ENCODE results near the gene EIF1AD. TPM values are rescaled to one million over a fixed set of nuclear protein-coding genes. Genes with fewer than 3 reads are reported as not detected.
A peak's percentile ranks its signal among the peaks of the same experiment; 100 is the strongest.

Gene EIF1AD
- total and polyA plus RNA-seq, 2 of the 8 experiments (the other 6 are each of a cell fraction or from before 2014, with no cell fraction given): 32.6 to 39.9 TPM

DNA sequence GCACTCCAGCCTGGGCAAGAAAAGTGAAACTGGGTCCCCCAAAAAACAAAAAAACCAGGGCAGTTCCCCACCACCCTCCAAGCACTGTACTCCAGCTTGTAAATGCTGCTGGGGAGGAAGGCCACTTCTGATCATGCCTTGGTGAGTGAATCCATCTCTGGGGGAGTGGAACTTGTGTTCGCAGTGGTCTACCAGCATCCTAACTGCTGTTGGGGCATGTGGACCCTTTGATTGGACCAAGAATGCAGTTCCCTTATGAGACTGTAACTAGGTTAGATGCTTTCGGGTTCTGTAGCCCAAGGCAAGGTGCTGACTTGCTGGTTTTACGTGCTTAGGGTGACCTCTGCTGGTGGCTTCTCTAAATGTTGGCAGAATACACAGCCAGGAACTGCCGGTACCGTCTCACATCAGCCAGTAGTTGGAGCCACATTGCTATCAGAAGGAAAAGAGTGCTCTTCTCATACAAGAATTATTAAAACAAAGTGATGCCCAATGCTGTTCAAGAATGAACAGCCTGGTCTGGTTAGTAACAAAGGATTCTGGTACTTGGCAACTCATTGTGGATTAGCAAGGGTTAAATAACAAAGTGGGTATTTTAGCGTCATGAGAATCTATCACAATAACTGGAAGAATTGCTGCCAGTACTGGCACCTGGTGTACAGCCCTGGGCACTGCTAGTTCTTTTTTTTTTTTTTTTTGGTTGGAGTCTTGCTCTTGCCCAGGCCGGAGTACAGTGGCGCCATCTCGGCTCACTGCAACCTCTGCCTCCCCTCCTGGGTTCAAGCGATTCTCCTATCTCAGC, 13.0 kb downstream of the EIF1AD start (continued):
- TF ChIP-seq SIN3A (conservative IDR thresholded peaks at IDR 0.05 in 1 of 2, IDR thresholded peaks at IDR 0.05 in 1 of 2; ENCODE audit: low read depth in 1 of 2, low read length in 2 of 2) (peak in 1 of 2 experiments; percentile 36; a peak in 2 of 4 replicates), BACH1 (IDR thresholded peaks at IDR 0.05; ENCODE audit: low read length) (no peak), CHD2 (IDR thresholded peaks at IDR 0.05; ENCODE audit: low read length) (no peak), ASH2L (IDR thresholded peaks at IDR 0.05; ENCODE audit: low read length) (no peak), CBX8 (IDR thresholded peaks at IDR 0.05; ENCODE audit: borderline replicate concordance, low read depth, low read length) (no peak), SRF (IDR thresholded peaks at IDR 0.05; ENCODE audit: low read depth, low read length) (no peak), RNF2 (IDR thresholded peaks at IDR 0.05; ENCODE audit: borderline replicate concordance, low read depth, low read length, missing control alignments, poor library complexity, severe bottlenecking) (no peak), CBX5 (IDR thresholded peaks at IDR 0.05; ENCODE audit: low read depth, low read length) (no peak), TCF12 (IDR thresholded peaks at IDR 0.05; ENCODE audit: low read depth, low read length) (no peak), RBBP5 (IDR thresholded peaks at IDR 0.05; ENCODE audit: borderline replicate concordance, low read depth, low read length) (no peak)
- TF ChIP-seq, protein P1, sequence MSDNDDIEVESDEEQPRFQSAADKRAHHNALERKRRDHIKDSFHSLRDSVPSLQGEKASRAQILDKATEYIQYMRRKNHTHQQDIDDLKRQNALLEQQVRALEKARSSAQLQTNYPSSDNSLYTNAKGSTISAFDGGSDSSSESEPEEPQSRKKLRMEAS (IDR thresholded peaks at IDR 0.05): no peak
- TF ChIP-seq, protein P2, sequence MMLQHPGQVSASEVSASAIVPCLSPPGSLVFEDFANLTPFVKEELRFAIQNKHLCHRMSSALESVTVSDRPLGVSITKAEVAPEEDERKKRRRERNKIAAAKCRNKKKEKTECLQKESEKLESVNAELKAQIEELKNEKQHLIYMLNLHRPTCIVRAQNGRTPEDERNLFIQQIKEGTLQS (IDR thresholded peaks at IDR 0.05; ENCODE audit: insufficient read depth, low read depth, low read length): no peak
- TF ChIP-seq, protein P3, sequence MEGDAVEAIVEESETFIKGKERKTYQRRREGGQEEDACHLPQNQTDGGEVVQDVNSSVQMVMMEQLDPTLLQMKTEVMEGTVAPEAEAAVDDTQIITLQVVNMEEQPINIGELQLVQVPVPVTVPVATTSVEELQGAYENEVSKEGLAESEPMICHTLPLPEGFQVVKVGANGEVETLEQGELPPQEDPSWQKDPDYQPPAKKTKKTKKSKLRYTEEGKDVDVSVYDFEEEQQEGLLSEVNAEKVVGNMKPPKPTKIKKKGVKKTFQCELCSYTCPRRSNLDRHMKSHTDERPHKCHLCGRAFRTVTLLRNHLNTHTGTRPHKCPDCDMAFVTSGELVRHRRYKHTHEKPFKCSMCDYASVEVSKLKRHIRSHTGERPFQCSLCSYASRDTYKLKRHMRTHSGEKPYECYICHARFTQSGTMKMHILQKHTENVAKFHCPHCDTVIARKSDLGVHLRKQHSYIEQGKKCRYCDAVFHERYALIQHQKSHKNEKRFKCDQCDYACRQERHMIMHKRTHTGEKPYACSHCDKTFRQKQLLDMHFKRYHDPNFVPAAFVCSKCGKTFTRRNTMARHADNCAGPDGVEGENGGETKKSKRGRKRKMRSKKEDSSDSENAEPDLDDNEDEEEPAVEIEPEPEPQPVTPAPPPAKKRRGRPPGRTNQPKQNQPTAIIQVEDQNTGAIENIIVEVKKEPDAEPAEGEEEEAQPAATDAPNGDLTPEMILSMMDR (IDR thresholded peaks at IDR 0.05; ENCODE audit: control extremely low read depth in 1 of 3, insufficient read depth in 1 of 3, low read depth in 1 of 3, low read length in 3 of 3): peak; percentile 79 to 99 (median 99)

All from H1 (cell line).